GM12891 (cell line): ENCODE results near the gene CEBPZOS.

Source experiments
- PAX5 ChIP-seq: IDR thresholded peaks from 2 replicates; pipeline ENCODE4 v1.6.1; 2011; ENCODE audit warnings: low read length, moderate library complexity, mild to moderate bottlenecking; ENCODE audit not compliant: insufficient read depth, severe bottlenecking
- POLR2A ChIP-seq: IDR thresholded peaks from 2 replicates; pipeline ENCODE4 v1.6.1; 2011; ENCODE audit warnings: low read depth, low read length, control low read depth
- POLR2AphosphoS5 ChIP-seq: IDR thresholded peaks from 2 replicates; pipeline ENCODE4 v1.6.1; 2011; ENCODE audit warnings: low read depth, low read length, control low read depth
- POU2F2 ChIP-seq: IDR thresholded peaks from 2 replicates; pipeline ENCODE4 v1.6.1; 2011; ENCODE audit warnings: low read depth, mild to moderate bottlenecking, control low read depth, low read length, moderate library complexity
- SPI1 ChIP-seq: IDR thresholded peaks from 2 replicates; pipeline ENCODE4 v1.6.1; 2011; ENCODE audit warnings: low read depth, low read length, control low read depth
- TAF1 ChIP-seq: IDR thresholded peaks from 2 replicates; pipeline ENCODE4 v1.6.1; 2011; ENCODE audit warnings: low read depth, low read length, control low read depth

- no peak for TF ChIP-seq POLR2A
- no peak for TF ChIP-seq POLR2AphosphoS5
- no peak for TF ChIP-seq POU2F2
- TF ChIP-seq TAF1 = no peak
- no peak for TF ChIP-seq SPI1
- TF ChIP-seq PAX5 = no peak
These were observed 24.7 kb upstream of the CEBPZOS start for GRCh38 chr2:37171624-37171950.
